ENCODE data around the gene TNS2. TPM values are rescaled to one million over a fixed set of nuclear protein-coding genes. Genes with fewer than 3 reads are reported as not detected.
A peak's percentile ranks its signal among the peaks of the same experiment; 100 is the strongest.
"Not testable (repeated sequence)": the region's sequence is repeated elsewhere in the genome, so short reads cannot be mapped to it uniquely, and the experiment has no call there.

Gene TNS2
- total RNA-seq, 4 donors from 2014 or later: 173 to 226 (median 202) TPM

GRCh38 chr12:53091756-53092155 lies 41.9 kb downstream of the TNS2 start:
- H3K4me1 ChIP-seq: peaks cover 11 to 14% (median 12%) of the 10 kb centered on the region in 4 donors
- TF ChIP-seq POLR2A (IDR thresholded peaks at IDR 0.05; ENCODE audit: low read depth) (no peak), EP300 (IDR thresholded peaks at IDR 0.05) (no peak), POLR2AphosphoS5 (IDR thresholded peaks at IDR 0.05) (no peak), CTCF (IDR thresholded peaks at IDR 0.05) (no peak)
- WGBS: 91% methylated on average over 6 of the region's 6 CpGs

GRCh38 chr12:53093777-53094393 lies 44.0 kb downstream of the TNS2 start:
- WGBS: 79% methylated on average over 5 of the region's 6 CpGs
- H3K27me3 ChIP-seq: no peaks in the 10 kb centered on the region
- TF ChIP-seq POLR2A (IDR thresholded peaks at IDR 0.05; ENCODE audit: low read depth) (no peak), EP300 (IDR thresholded peaks at IDR 0.05) (no peak), POLR2AphosphoS5 (IDR thresholded peaks at IDR 0.05) (no peak), CTCF (IDR thresholded peaks at IDR 0.05) (no peak)
- H3K4me3 ChIP-seq: no peak overlapping the region
- no peaks in the 10 kb centered on the region for H3K36me3 ChIP-seq
- no peaks in the 10 kb centered on the region for H3K9me3 ChIP-seq
- H3K27ac ChIP-seq (replicated peaks in 1 of 4): peak overlapping the region in 3 of 4 donors; percentile 0 to 45 (median 36)
- no peak for DNase-seq (ENCODE audit: extremely low spot score)
- H3K4me1 ChIP-seq: peaks cover 28 to 35% (median 33%) of the 10 kb centered on the region in 4 donors
- intact Hi-C loops (cut with DNase I): no loop called here

More at GRCh38 chr12:53091756-53092155, 41.9 kb downstream of the TNS2 start:
- intact Hi-C loops (cut with DNase I): no loop called here
- Histone ChIP-seq H3K4me3 (no peak overlapping the region), H3K36me3 (no peaks in the 10 kb centered on the region), H3K9me3 (no peaks in the 10 kb centered on the region), H3K27ac (replicated peaks in 1 of 4) (no peak overlapping the region), H3K27me3 (no peaks in the 10 kb centered on the region)
- no peak for DNase-seq (ENCODE audit: extremely low spot score)

- 71% methylated on average over 6 of the region's 6 CpGs for WGBS
- no peaks in the 10 kb centered on the region for H3K36me3 ChIP-seq
- H3K4me1 ChIP-seq: peaks cover 32 to 41% (median 38%) of the 10 kb centered on the region in 4 donors
- DNase-seq (ENCODE audit: extremely low spot score): no peak
- intact Hi-C loops (cut with DNase I): no loop called here
- H3K9me3 ChIP-seq: no peaks in the 10 kb centered on the region
- TF ChIP-seq POLR2A (IDR thresholded peaks at IDR 0.05; ENCODE audit: low read depth) (no peak), POLR2AphosphoS5 (IDR thresholded peaks at IDR 0.05) (no peak), EP300 (IDR thresholded peaks at IDR 0.05) (no peak), CTCF (IDR thresholded peaks at IDR 0.05) (no peak)
- H3K4me3 ChIP-seq: no peak overlapping the region
- H3K27me3 ChIP-seq: no peaks in the 10 kb centered on the region
- H3K27ac ChIP-seq (replicated peaks in 1 of 4): peak overlapping the region in 3 of 4 donors; percentile 0 to 45 (median 36)
Measured at GRCh38 chr12:53094394-53094787, 44.5 kb downstream of the TNS2 start.

- H3K4me1 ChIP-seq: peaks cover 32 to 44% (median 42%) of the 10 kb centered on the region in 4 donors
- WGBS: 99% methylated on average over 5 of the region's 5 CpGs
Measured at GRCh38 chr12:53094796-53095595, 45.1 kb downstream of the TNS2 start.

GRCh38 chr12:53095596-53095895 lies 45.7 kb downstream of the TNS2 start:
- Histone ChIP-seq H3K27ac (replicated peaks in 1 of 4) (peak overlapping the region in 3 of 4 donors; percentile 87 to 96 (median 89)), H3K4me1 (peaks cover 32 to 50% (median 47%) of the 10 kb centered on the region in 4 donors)
- H3K9me3 ChIP-seq; H3K4me3 ChIP-seq; intact Hi-C loops (cut with DNase I); H3K36me3 ChIP-seq; DNase-seq (ENCODE audit: extremely low spot score); H3K27me3 ChIP-seq: not testable (repeated sequence)
- 89% methylated on average over 3 of the region's 3 CpGs for WGBS

More at GRCh38 chr12:53094796-53095595, 45.1 kb downstream of the TNS2 start:
- H3K9me3 ChIP-seq; DNase-seq (ENCODE audit: extremely low spot score); H3K4me3 ChIP-seq; H3K27me3 ChIP-seq; intact Hi-C loops (cut with DNase I); H3K36me3 ChIP-seq: not testable (repeated sequence)
- peak overlapping the region in 1 of 4 donors; percentile 96 for H3K27ac ChIP-seq (replicated peaks in 1 of 4)

All from esophagus muscularis mucosa (tissue), 4 donors.